ENCODE data around the gene SEMA6A.

GRCh38 chr5:116530276-116530675 lies 44.3 kb downstream of the SEMA6A start:
- no peak for TF ChIP-seq NRF1 (conservative IDR thresholded peaks at IDR 0.05; ENCODE audit: low read depth, low read length)
- no peak for TF ChIP-seq POLR2A (IDR thresholded peaks at IDR 0.05; ENCODE audit: low read depth, low read length)
- TF ChIP-seq MAX (IDR thresholded peaks at IDR 0.05; ENCODE audit: low read depth, low read length), result no peak
- no peak for TF ChIP-seq ZNF217 (IDR thresholded peaks at IDR 0.05)
- TF ChIP-seq HDGF (IDR thresholded peaks at IDR 0.05), result no peak
